Measurements from ENCODE around the gene TAP2. TPM values are rescaled to one million over a fixed set of nuclear protein-coding genes. Genes with fewer than 3 reads are reported as not detected.

TAP2 gene
- total RNA-seq, 4 donors from 2014 or later = 2.5 to 7.1 (median 4.1) TPM

GRCh38 chr6:32833664-32834063 is 4.9 kb downstream of the TAP2 start:
- peaks cover 0 to 23% of the 10 kb centered on the region in 2 donors for H3K36me3 ChIP-seq
- intact Hi-C loops (cut with DNase I; ENCODE audit: low total_unique reads) (no loop called here), in situ Hi-C loops (cut with MboI; ENCODE audit: low sequenced_read_pairs in 4 of 4) (loop anchor here in 1 of 4 donors (5.0 kb wide), 1 partner anchor 39 kb away; no protein-coding TSS in a partner anchor)
- H3K4me1 ChIP-seq = peaks cover 7% of the 10 kb centered on the region in 2 donors
- no peak for TF ChIP-seq POLR2A (IDR thresholded peaks at IDR 0.05)
- TF ChIP-seq CTCF (IDR thresholded peaks at IDR 0.05 in 4 of 5, conservative IDR thresholded peaks at IDR 0.05 in 1 of 5) = no peak
- H3K4me3 ChIP-seq = no peak overlapping the region
- DNase-seq = no peak
- no peaks in the 10 kb centered on the region for H3K27me3 ChIP-seq
- no peaks in the 10 kb centered on the region for H3K9me3 ChIP-seq
- H3K27ac ChIP-seq = no peak overlapping the region
- no peak for ATAC-seq

- Histone ChIP-seq H3K4me1 (peaks cover 3 to 4% of the 10 kb centered on the region in 2 donors), H3K4me3 (no peak overlapping the region), H3K27me3 (no peaks in the 10 kb centered on the region), H3K9me3 (no peaks in the 10 kb centered on the region), H3K36me3 (peaks cover 0 to 24% of the 10 kb centered on the region in 2 donors), H3K27ac (no peak overlapping the region)
- intact Hi-C loops (cut with DNase I; ENCODE audit: low total_unique reads) = no loop called here
- ATAC-seq = no peak
- no peak for DNase-seq
- TF ChIP-seq CTCF (IDR thresholded peaks at IDR 0.05 in 4 of 5, conservative IDR thresholded peaks at IDR 0.05 in 1 of 5) (no peak), POLR2A (IDR thresholded peaks at IDR 0.05) (no peak)
- in situ Hi-C loops (cut with MboI; ENCODE audit: low sequenced_read_pairs in 4 of 4) = loop anchor here in 1 of 4 donors (5.0 kb wide), 1 partner anchor 40 kb away; no protein-coding TSS in a partner anchor
These were observed 6.0 kb downstream of the TAP2 start for GRCh38 chr6:32832535-32832934.

GRCh38 chr6:32830936-32831335 is 7.6 kb downstream of the TAP2 start:
- intact Hi-C loops (cut with DNase I; ENCODE audit: low total_unique reads) = no loop called here
- DNase-seq = no peak
- TF ChIP-seq POLR2A (IDR thresholded peaks at IDR 0.05) (no peak), CTCF (IDR thresholded peaks at IDR 0.05 in 4 of 5, conservative IDR thresholded peaks at IDR 0.05 in 1 of 5) (no peak)
- Histone ChIP-seq H3K36me3 (peaks cover 0 to 24% of the 10 kb centered on the region in 2 donors), H3K4me1 (no peaks in the 10 kb centered on the region), H3K9me3 (no peaks in the 10 kb centered on the region), H3K27me3 (no peaks in the 10 kb centered on the region), H3K4me3 (no peak overlapping the region), H3K27ac (no peak overlapping the region)
- no peak for ATAC-seq
- in situ Hi-C loops (cut with MboI; ENCODE audit: low sequenced_read_pairs in 4 of 4) = loop anchor here in 1 of 4 donors (5.0 kb wide), 1 partner anchor 41 kb away; no protein-coding TSS in a partner anchor

GRCh38 chr6:32830017-32830416 is 8.5 kb downstream of the TAP2 start:
- H3K27ac ChIP-seq = no peak overlapping the region
- peaks cover 0 to 24% of the 10 kb centered on the region in 2 donors for H3K36me3 ChIP-seq
- ATAC-seq (no peak), DNase-seq (no peak)
- TF ChIP-seq CTCF (IDR thresholded peaks at IDR 0.05 in 4 of 5, conservative IDR thresholded peaks at IDR 0.05 in 1 of 5) = no peak
- TF ChIP-seq POLR2A (IDR thresholded peaks at IDR 0.05) = no peak
- H3K4me3 ChIP-seq = no peak overlapping the region
- H3K4me1 ChIP-seq = no peaks in the 10 kb centered on the region
- in situ Hi-C loops (cut with MboI; ENCODE audit: low sequenced_read_pairs in 4 of 4) = loop anchor here in 1 of 4 donors (5.0 kb wide), 1 partner anchor 42 kb away; no protein-coding TSS in a partner anchor
- H3K27me3 ChIP-seq = no peaks in the 10 kb centered on the region
- no peaks in the 10 kb centered on the region for H3K9me3 ChIP-seq
- intact Hi-C loops (cut with DNase I; ENCODE audit: low total_unique reads) = no loop called here

- in situ Hi-C loops (cut with MboI; ENCODE audit: low sequenced_read_pairs in 4 of 4) (no loop called here), intact Hi-C loops (cut with DNase I; ENCODE audit: low total_unique reads) (loop anchor here (5.0 kb wide), 1 partner anchor 38 kb away; no protein-coding TSS in a partner anchor)
- Histone ChIP-seq H3K27ac (no peak overlapping the region), H3K4me3 (no peak overlapping the region), H3K27me3 (no peaks in the 10 kb centered on the region), H3K36me3 (peaks cover 0 to 24% of the 10 kb centered on the region in 2 donors), H3K9me3 (no peaks in the 10 kb centered on the region), H3K4me1 (no peaks in the 10 kb centered on the region)
- DNase-seq (no peak), ATAC-seq (no peak)
- TF ChIP-seq POLR2A (IDR thresholded peaks at IDR 0.05) (no peak), CTCF (IDR thresholded peaks at IDR 0.05 in 4 of 5, conservative IDR thresholded peaks at IDR 0.05 in 1 of 5) (no peak)
These were observed 9.0 kb downstream of the TAP2 start for GRCh38 chr6:32829495-32829894.
